H1 (cell line): ENCODE measurements around the gene PXK. TPM values are rescaled to one million over a fixed set of nuclear protein-coding genes. Genes with fewer than 3 reads are reported as not detected.

Experiments used
- CTCF ChIA-PET: fragments of 300-600 bp; sonication (Branson Sonifier 250); formaldehyde crosslinking; loops from one replicate; lab custom pipeline; 2021; ENCODE audit not compliant: partially characterized antibody; lab: Charles Lee
- POLR2A ChIA-PET: fragments of 300-600 bp; sonication (Branson Sonifier 250); formaldehyde crosslinking; loops from one replicate; lab custom pipeline; 2021; ENCODE audit warnings: inconsistent platforms; ENCODE audit not compliant: partially characterized antibody; lab: Charles Lee
- DNase-seq, 2 experiments: peaks; one replicate each; pipeline versions ENCODE4 v3.0.0 to v3.0.0-alpha.2; 2010 to 2022; ENCODE audit warnings: low spot score in 2 of 2, low read depth in 1 of 2, mixed read lengths in 1 of 2
- FAIRE-seq: peaks from 2 replicates; lab custom pipeline; 2011; peaks lifted over from hg19 to GRCh38; lab: Jason Lieb, UNC
- H2AFZ ChIP-seq: 2 replicates; pipeline ENCODE4 v1.8.1; 2012; ENCODE audit warnings: low read length, inconsistent platforms
- H2AK5ac ChIP-seq: 2 replicates; pipeline ENCODE4 v1.6.1; 2013; ENCODE audit warnings: low read depth, low read length
- H2BK120ac ChIP-seq: replicated peaks from 2 replicates; pipeline ENCODE3; 2013; ENCODE audit warnings: low read depth, low read length, inconsistent platforms
- H2BK12ac ChIP-seq: 2 replicates; pipeline ENCODE4 v1.6.1; 2013; ENCODE audit warnings: low read depth, low read length
- H2BK15ac ChIP-seq: 2 replicates; pipeline ENCODE4 v1.6.1; 2013; ENCODE audit warnings: low read length
- H2BK20ac ChIP-seq: 2 replicates; pipeline ENCODE4 v1.6.1; 2013; ENCODE audit warnings: low read length
- H2BK5ac ChIP-seq: 2 replicates; pipeline ENCODE4 v1.6.1; 2013; ENCODE audit warnings: low read depth, low read length
- H3K14ac ChIP-seq: 2 replicates; pipeline ENCODE4 v1.6.1; 2013; ENCODE audit warnings: inconsistent platforms; ENCODE audit not compliant: insufficient read length
- H3K18ac ChIP-seq: 2 replicates; pipeline ENCODE4 v1.6.1; 2013; ENCODE audit warnings: low read length; ENCODE audit errors: extremely low read depth
- H3K23ac ChIP-seq: 2 replicates; pipeline ENCODE4 v1.6.1; 2013; ENCODE audit warnings: inconsistent platforms; ENCODE audit not compliant: insufficient read length
- H3K23me2 ChIP-seq: 2 replicates; pipeline ENCODE4 v1.6.1; 2013; ENCODE audit warnings: low read depth, low read length
- H3K27ac ChIP-seq: 2 replicates; pipeline ENCODE4 v1.6.1; 2011; ENCODE audit warnings: low read depth, low read length, inconsistent platforms
- H3K27me3 ChIP-seq, 4 experiments: replicated peaks in 1 of 4; 1 replicate in 1 of 4; 2 replicates in 3 of 4; pipeline versions ENCODE4 v1.6.1 to v1.8.1; 2011 to 2013; ENCODE audit warnings: low read length in 3 of 4, mild to moderate bottlenecking in 3 of 4, inconsistent platforms in 2 of 4, mixed read lengths in 2 of 4, moderate library complexity in 1 of 4; ENCODE audit not compliant: control insufficient read depth in 3 of 4, insufficient read depth in 3 of 4; ENCODE audit errors: extremely low read depth in 1 of 4
- H3K36me3 ChIP-seq, 4 experiments: 2 replicates each; pipeline versions ENCODE4 v1.6.1 to v1.8.1; 2011 to 2013; ENCODE audit warnings: mild to moderate bottlenecking in 4 of 4, low read length in 3 of 4, moderate library complexity in 2 of 4, control low read depth in 1 of 4, inconsistent platforms in 1 of 4; ENCODE audit not compliant: insufficient read depth in 4 of 4, control insufficient read depth in 2 of 4
- H3K4ac ChIP-seq: replicated peaks from 2 replicates; pipeline ENCODE3; 2013; ENCODE audit warnings: low read length, low read depth, mixed read lengths, inconsistent platforms; ENCODE audit not compliant: insufficient read length
- H3K4me1 ChIP-seq, 4 experiments: replicated peaks in 1 of 4; 1 replicate in 1 of 4; 2 replicates in 3 of 4; pipeline versions ENCODE4 v1.6.1 to v1.8.1; 2011 to 2013; ENCODE audit warnings: low read length in 3 of 4, inconsistent platforms in 2 of 4, mixed read lengths in 1 of 4; ENCODE audit not compliant: insufficient read depth in 4 of 4, control insufficient read depth in 3 of 4
- H3K4me2 ChIP-seq, 2 experiments: 2 replicates each; pipeline versions ENCODE4 v1.6.1 to v1.8.1; 2011 to 2013; ENCODE audit warnings: low read depth in 2 of 2, low read length in 2 of 2, control low read depth in 1 of 2, inconsistent platforms in 1 of 2, mild to moderate bottlenecking in 1 of 2; ENCODE audit not compliant: insufficient read depth in 1 of 2
- H3K4me3 ChIP-seq, 4 experiments: fragments of 200-600, 300-600 bp in 1 of 4; sonication (generic), shearing (Covaris generic), sonication (Bioruptor Twin) in 1 of 4; 2 replicates each; pipeline versions ENCODE4 v1.5.1 to v1.8.1; 2011 to 2016; ENCODE audit warnings: low read length in 4 of 4, low read depth in 3 of 4, control low read depth in 2 of 4, inconsistent platforms in 2 of 4, mild to moderate bottlenecking in 2 of 4, mixed read lengths in 1 of 4, moderate library complexity in 1 of 4; ENCODE audit not compliant: insufficient read depth in 2 of 4; ENCODE audit errors: extremely low read depth in 1 of 4
- H3K56ac ChIP-seq: replicated peaks from 2 replicates; pipeline ENCODE3; 2013; ENCODE audit warnings: low read depth, mild to moderate bottlenecking, mixed read lengths, low read length, inconsistent platforms; ENCODE audit not compliant: insufficient read length
- H3K79me1 ChIP-seq: 2 replicates; pipeline ENCODE4 v1.6.1; 2013; ENCODE audit warnings: low read depth, low read length, control low read depth
- H3K79me2 ChIP-seq, 2 experiments: 2 replicates each; pipeline versions ENCODE4 v1.6.1 to v1.8.1; 2012 to 2013; ENCODE audit warnings: low read length in 2 of 2, mild to moderate bottlenecking in 2 of 2, inconsistent platforms in 1 of 2; ENCODE audit not compliant: insufficient read depth in 2 of 2, control insufficient read depth in 1 of 2
- H3K9ac ChIP-seq, 4 experiments: replicated peaks in 1 of 4; 1 replicate in 1 of 4; 2 replicates in 3 of 4; pipeline versions ENCODE4 v1.6.1 to v1.8.1; 2011 to 2013; ENCODE audit warnings: low read depth in 3 of 4, low read length in 3 of 4, control low read depth in 2 of 4, mild to moderate bottlenecking in 2 of 4, moderate library complexity in 2 of 4, inconsistent platforms in 1 of 4; ENCODE audit errors: extremely low read depth in 1 of 4
- H3K9me3 ChIP-seq, 2 experiments: 2 replicates each; pipeline versions ENCODE4 v1.6.1 to v1.8.1; 2012 to 2013; ENCODE audit warnings: mild to moderate bottlenecking in 2 of 2, moderate library complexity in 2 of 2, control low read depth in 1 of 2, inconsistent platforms in 1 of 2, low read depth in 1 of 2, low read length in 1 of 2, mixed read lengths in 1 of 2; ENCODE audit not compliant: insufficient read depth in 2 of 2
- H4K20me1 ChIP-seq, 2 experiments: replicated peaks in 1 of 2; 2 replicates each; pipeline versions ENCODE3 to v1.8.1; 2011 to 2013; ENCODE audit warnings: inconsistent platforms in 2 of 2, low read length in 2 of 2, mild to moderate bottlenecking in 1 of 2; ENCODE audit not compliant: insufficient read depth in 2 of 2, control insufficient read depth in 1 of 2
- H4K5ac ChIP-seq: 2 replicates; pipeline ENCODE4 v1.6.1; 2013; ENCODE audit warnings: low read length, low read depth, mixed read lengths, inconsistent platforms; ENCODE audit not compliant: insufficient read length
- H4K8ac ChIP-seq: 2 replicates; pipeline ENCODE4 v1.8.0; 2013; ENCODE audit warnings: mild to moderate bottlenecking, moderate library complexity, low read length, inconsistent platforms; ENCODE audit not compliant: insufficient read depth; ENCODE audit errors: extremely low read depth
- H4K91ac ChIP-seq: replicated peaks from 2 replicates; pipeline ENCODE3; 2013; ENCODE audit warnings: low read length, mixed read lengths, inconsistent platforms; ENCODE audit not compliant: insufficient read length
- RNF2 ChIP-seq: fragments of 200-900, 300-1000 bp; sonication (generic); IDR thresholded peaks from 2 replicates; pipeline ENCODE4 v1.7.1; 2016; ENCODE audit warnings: borderline replicate concordance, low read depth, mild to moderate bottlenecking, antibody characterized with exemption, low read length; ENCODE audit not compliant: poor library complexity, severe bottlenecking; ENCODE audit errors: missing control alignments
- TAF7 ChIP-seq: optimal IDR thresholded peaks from 2 replicates; pipeline ENCODE3; 2011; ENCODE audit warnings: low read depth, mild to moderate bottlenecking, inconsistent platforms, low read length, moderate library complexity, borderline replicate concordance
- TCF12 ChIP-seq: IDR thresholded peaks from 2 replicates; pipeline ENCODE4 v1.6.1; 2011; ENCODE audit warnings: low read depth, mild to moderate bottlenecking, low read length
- TEAD4 ChIP-seq: IDR thresholded peaks from 2 replicates; pipeline ENCODE4 v1.6.1; 2012; ENCODE audit warnings: low read depth, low read length, inconsistent platforms, mixed read lengths
- WGBS, 2 experiments: shearing (Covaris generic) in 1 of 2; methylation state at CpG; one replicate each; pipeline versions ENCODE4 v1.1.6 to v1.1.7; 2013 to 2015; ENCODE audit warnings: low lambda C conversion rate in 2 of 2, mixed read lengths in 2 of 2, inconsistent platforms in 1 of 2, low coverage in 1 of 2, missing lambda C conversion rate in 1 of 2; ENCODE audit not compliant: insufficient replicate concordance in 2 of 2, insufficient coverage in 1 of 2, insufficient read length in 1 of 2; ENCODE audit errors: extremely low coverage in 1 of 2, missing lambda C conversion rate in 1 of 2; 5-methylcytosine and 5-hydroxymethylcytosine counted together
- polyA plus RNA-seq, 7 experiments: library from polyadenylated mRNA; depleted of rRNA in 3 of 7; stranded (reverse) in 5 of 7; unstranded in 2 of 7; fragments of >200 nt in 5 of 7; fragments of 200-250 nt in 2 of 7; gene quantifications; 1 replicate in 5 of 7; 2 replicates in 1 of 7; 4 replicates in 1 of 7; pipeline versions ENCODE4 v1.2.1 to v1.2.3, GENCODE V29; 2011 to 2013; ENCODE audit warnings: missing spikeins in 2 of 7, mixed read lengths in 2 of 7
- total RNA-seq: library from RNA; stranded (reverse); fragmentation: NEBNext Ultra II Directional; extraction: Animal tissue kit (Norgen Biotek cat#: 25700); gene quantifications from 2 replicates; pipeline ENCODE4 v1.2.1, GENCODE V29; 2021

Gene PXK
- total and polyA plus RNA-seq, 2 of the 8 experiments (the other 6 are each of a cell fraction or from before 2014, with no cell fraction given): 3.5 to 7.1 TPM

DNA sequence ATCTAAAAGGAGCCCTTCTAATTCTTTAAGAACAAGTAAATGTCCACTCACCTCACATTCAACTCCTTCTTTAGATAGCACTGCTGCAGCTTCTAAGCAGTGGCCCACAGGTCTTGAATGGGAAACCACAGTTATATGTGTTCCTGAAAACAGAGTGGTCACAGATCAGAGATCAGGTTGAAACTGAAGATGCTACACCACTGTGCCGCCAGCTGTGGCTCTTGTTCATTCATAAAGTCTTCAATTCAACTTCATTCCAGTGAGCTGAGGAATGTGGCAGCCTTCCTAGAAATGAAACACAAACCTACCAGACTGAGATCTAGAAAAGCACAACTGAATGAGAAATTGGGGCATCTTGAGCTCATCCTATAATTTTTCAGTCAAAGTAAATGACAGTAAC is 97.0 kb downstream of the PXK start:
- no peak overlapping the region for H3K9ac ChIP-seq
- no peak overlapping the region for H4K8ac ChIP-seq
- H3K27me3 ChIP-seq: no peaks in the 10 kb centered on the region
- H3K4me1 ChIP-seq: peaks cover 0 to 8% (median 7%) of the 10 kb centered on the region in 4 experiments; a peak in 5 of 7 replicates
- no peak overlapping the region for H3K18ac ChIP-seq
- H3K36me3 ChIP-seq: peaks cover 27 to 69% (median 57%) of the 10 kb centered on the region in 4 experiments; a peak in 7 of 8 replicates
- H3K4me3 ChIP-seq: no peak overlapping the region
- no peak overlapping the region for H4K91ac ChIP-seq
- peaks cover 0 to 20% of the 10 kb centered on the region in 2 experiments; a peak in 2 of 4 replicates for H3K79me2 ChIP-seq
- H4K5ac ChIP-seq: no peak overlapping the region
- no peak overlapping the region for H2AK5ac ChIP-seq
- POLR2A ChIA-PET: interaction anchor here (1.0 to 2.4 kb wide), 6 partner anchors 9 to 123 kb away, joined by 3 to 11 read pairs (median 4); partner anchors contain the start of genes HTD2 and RPP14
- TF ChIP-seq TCF12 (no peak), TAF7 (no peak), RNF2 (no peak), TEAD4 (no peak)
- H3K27ac ChIP-seq: no peak overlapping the region
- CTCF ChIA-PET: interaction anchor here (1.4 to 2.0 kb wide), 4 partner anchors 93 to 123 kb away, joined by 3 to 7 read pairs (median 4); no protein-coding TSS in a partner anchor
- H3K23me2 ChIP-seq: 0 out of 2 replicates have a peak, but pooled peaks cover 3% of the 10 kb centered on the region
- no peak overlapping the region for H3K56ac ChIP-seq
- H4K20me1 ChIP-seq: peaks cover 0 to 5% of the 10 kb centered on the region in 2 experiments
- H3K9me3 ChIP-seq: no peaks in the 10 kb centered on the region
- no peak overlapping the region for H2AFZ ChIP-seq
- no peak overlapping the region for H2BK20ac ChIP-seq
- 55% methylated on average over 1 of the region's 1 CpG; no CpG with 5 or more reads in 1 of the 2 experiments for WGBS, 2 experiments
- H3K4ac ChIP-seq: no peak overlapping the region
- no peak overlapping the region for H2BK15ac ChIP-seq
- no peak overlapping the region for H3K23ac ChIP-seq
- no peak overlapping the region for H2BK120ac ChIP-seq
- no peak overlapping the region for H3K4me2 ChIP-seq
- FAIRE-seq (no peak), DNase-seq (no peak)
- H2BK5ac ChIP-seq: no peak overlapping the region
- no peaks in the 10 kb centered on the region for H3K79me1 ChIP-seq
- no peak overlapping the region for H3K14ac ChIP-seq
- no peak overlapping the region for H2BK12ac ChIP-seq
